Measurements from ENCODE around the gene XRCC1.
A peak's percentile ranks its signal among the peaks of the same experiment; 100 is the strongest.

DNA sequence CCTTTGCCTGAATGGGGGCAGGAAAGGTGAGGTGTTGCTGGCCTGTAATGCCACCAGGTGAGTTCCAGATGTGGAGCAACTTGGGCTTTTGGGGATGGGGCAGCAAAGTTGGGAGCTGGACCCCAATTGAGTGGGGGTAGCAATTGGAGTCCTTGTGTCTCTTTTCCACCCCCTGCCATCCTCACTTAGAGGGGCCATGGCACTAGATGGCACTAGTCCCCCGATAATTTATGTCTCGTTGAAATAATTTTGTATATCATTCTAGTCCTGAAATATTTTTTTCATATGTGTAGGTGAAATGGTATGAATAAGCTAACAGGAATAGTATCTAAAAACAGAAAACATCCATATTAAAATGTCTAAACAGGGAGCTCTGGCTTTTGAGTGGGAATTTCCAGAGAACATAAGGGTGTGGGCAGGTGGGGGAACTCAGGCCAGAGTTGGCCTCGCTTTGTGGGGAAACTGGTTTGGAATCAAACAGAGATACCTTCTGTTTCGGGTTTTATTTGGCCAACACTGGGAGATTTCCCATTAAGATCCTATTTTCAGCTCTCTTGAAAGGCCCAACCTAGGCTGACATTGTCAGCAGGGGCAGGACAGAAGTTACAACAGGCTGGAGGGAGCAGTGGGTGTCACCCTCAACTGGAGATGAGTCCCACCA, 24.4 kb upstream of the XRCC1 start:
- TF ChIP-seq, protein P1, sequence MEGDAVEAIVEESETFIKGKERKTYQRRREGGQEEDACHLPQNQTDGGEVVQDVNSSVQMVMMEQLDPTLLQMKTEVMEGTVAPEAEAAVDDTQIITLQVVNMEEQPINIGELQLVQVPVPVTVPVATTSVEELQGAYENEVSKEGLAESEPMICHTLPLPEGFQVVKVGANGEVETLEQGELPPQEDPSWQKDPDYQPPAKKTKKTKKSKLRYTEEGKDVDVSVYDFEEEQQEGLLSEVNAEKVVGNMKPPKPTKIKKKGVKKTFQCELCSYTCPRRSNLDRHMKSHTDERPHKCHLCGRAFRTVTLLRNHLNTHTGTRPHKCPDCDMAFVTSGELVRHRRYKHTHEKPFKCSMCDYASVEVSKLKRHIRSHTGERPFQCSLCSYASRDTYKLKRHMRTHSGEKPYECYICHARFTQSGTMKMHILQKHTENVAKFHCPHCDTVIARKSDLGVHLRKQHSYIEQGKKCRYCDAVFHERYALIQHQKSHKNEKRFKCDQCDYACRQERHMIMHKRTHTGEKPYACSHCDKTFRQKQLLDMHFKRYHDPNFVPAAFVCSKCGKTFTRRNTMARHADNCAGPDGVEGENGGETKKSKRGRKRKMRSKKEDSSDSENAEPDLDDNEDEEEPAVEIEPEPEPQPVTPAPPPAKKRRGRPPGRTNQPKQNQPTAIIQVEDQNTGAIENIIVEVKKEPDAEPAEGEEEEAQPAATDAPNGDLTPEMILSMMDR (IDR thresholded peaks at IDR 0.05; ENCODE audit: low read depth, low read length), result peak; percentile 29; the same call in 1 of the 2 replicates
- no peak for TF ChIP-seq EZH2phosphoT487 (IDR thresholded peaks at IDR 0.05; ENCODE audit: low read depth)
